Suprapubic skin (tissue), 4 donors: ENCODE results near the gene KCTD14.

Experiments
- POLR2A ChIP-seq, 2 donors: fragments of 450-650 bp; IDR thresholded peaks; one replicate each; pipeline ENCODE4 v1.6.1; 2017; ENCODE audit warnings: antibody characterized with exemption in 2 of 2, mild to moderate bottlenecking in 2 of 2, moderate library complexity in 2 of 2
- POLR2AphosphoS5 ChIP-seq, 3 donors: sonication (generic); formaldehyde crosslinking; IDR thresholded peaks; one replicate each; pipeline ENCODE4 v1.6.1; 2017; ENCODE audit warnings: antibody characterized with exemption in 3 of 3
- TF ChIP-seq, protein P1 (sequence below), 2 donors: fragments of 200-600 bp in 1 of 2; fragments of 450-650 bp in 1 of 2; sonication (generic) in 1 of 2; IDR thresholded peaks; one replicate each; pipeline ENCODE4 v1.5.1; 2016 to 2019; ENCODE audit warnings: antibody characterized with exemption in 2 of 2, mild to moderate bottlenecking in 1 of 2, moderate library complexity in 1 of 2

- TF ChIP-seq, protein P1, sequence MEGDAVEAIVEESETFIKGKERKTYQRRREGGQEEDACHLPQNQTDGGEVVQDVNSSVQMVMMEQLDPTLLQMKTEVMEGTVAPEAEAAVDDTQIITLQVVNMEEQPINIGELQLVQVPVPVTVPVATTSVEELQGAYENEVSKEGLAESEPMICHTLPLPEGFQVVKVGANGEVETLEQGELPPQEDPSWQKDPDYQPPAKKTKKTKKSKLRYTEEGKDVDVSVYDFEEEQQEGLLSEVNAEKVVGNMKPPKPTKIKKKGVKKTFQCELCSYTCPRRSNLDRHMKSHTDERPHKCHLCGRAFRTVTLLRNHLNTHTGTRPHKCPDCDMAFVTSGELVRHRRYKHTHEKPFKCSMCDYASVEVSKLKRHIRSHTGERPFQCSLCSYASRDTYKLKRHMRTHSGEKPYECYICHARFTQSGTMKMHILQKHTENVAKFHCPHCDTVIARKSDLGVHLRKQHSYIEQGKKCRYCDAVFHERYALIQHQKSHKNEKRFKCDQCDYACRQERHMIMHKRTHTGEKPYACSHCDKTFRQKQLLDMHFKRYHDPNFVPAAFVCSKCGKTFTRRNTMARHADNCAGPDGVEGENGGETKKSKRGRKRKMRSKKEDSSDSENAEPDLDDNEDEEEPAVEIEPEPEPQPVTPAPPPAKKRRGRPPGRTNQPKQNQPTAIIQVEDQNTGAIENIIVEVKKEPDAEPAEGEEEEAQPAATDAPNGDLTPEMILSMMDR (IDR thresholded peaks at IDR 0.05), result no peak
- TF ChIP-seq POLR2A (IDR thresholded peaks at IDR 0.05), result no peak
- TF ChIP-seq POLR2AphosphoS5 (IDR thresholded peaks at IDR 0.05), result no peak
Measured at GRCh38 chr11:78039391-78039918, 16.4 kb upstream of the KCTD14 start.
